Stimulated activated CD4-positive, alpha-beta T cell treated with anti-CD3 and anti-CD28 coated beads, Interleukin-15, amount 100 ng/mL, for 24 hours (primary cell): ENCODE results near the gene SLC16A11.
"Not testable (repeated sequence)": the region's sequence is repeated elsewhere in the genome, so short reads cannot be mapped to it uniquely, and the experiment has no call there.

ENCODE experiments used
- DNase-seq: peaks from one replicate; pipeline ENCODE4 v3.0.0-alpha.2; 2020

The SLC16A11 gene

GRCh38 chr17:7058831-7059447 is 15.0 kb upstream of the SLC16A11 start:
- no peak for DNase-seq

DNA sequence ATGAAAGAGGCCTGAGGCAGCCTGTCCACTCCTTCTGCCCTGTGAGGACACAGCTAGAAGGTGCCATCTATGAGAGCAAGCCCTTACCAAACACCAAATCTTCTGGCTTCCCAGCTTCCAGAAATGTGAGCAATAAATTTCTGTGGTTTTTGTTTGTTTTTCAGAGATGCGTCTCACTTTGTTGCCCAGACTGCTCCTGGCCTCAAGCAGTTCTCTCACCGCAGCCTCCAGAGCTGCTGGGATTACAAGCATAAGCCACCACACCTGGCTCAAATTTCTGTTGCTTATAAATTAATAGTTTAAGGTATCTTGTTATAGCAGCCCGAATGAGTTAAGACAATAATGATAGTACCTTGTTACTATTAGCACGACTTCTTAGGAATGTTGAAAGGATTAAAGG is 12.5 kb upstream of the SLC16A11 start:
- no peak for DNase-seq

- DNase-seq, result not testable (repeated sequence)
Measured at GRCh38 chr17:7050583-7050982, 6.7 kb upstream of the SLC16A11 start.

- DNase-seq, result no peak
Measured at GRCh38 chr17:7048968-7049367, 5.1 kb upstream of the SLC16A11 start.

GRCh38 chr17:7047566-7047965 is 3.7 kb upstream of the SLC16A11 start:
- DNase-seq, result peak; percentile 59

DNA sequence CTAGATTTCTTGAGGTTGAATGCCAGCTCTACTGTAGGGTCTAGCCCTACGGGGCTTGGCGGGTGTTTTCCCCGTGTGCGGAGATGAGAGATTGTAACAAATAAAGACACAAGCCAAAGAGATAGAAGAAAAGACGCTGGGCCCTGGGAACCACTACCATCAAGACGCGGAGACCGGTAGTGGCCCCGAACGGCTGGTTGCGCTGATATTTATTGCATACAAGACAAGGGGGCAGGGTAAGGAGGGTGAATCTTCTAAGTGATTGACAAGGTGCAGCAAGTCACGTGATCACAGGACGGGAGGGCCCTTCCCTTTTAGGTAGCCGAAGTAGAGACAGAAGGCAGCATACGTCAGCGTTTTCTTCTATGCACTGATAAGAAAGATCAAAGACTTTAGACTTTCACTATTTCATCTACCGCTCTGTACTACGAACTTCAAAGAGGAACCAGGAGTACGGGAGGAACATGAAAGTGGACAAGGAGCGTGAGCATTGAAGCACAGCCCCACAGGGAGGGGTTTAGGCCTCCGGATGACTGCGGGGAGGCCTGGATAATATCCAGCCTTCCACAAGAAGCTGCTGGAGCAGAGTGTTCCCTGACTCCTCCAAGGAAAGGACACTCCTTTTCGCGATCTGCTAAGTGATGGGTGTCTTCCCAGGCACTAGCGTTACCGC is 3.0 kb upstream of the SLC16A11 start:
- DNase-seq, result peak; percentile 81

- peak; percentile 59 for DNase-seq
Measured at GRCh38 chr17:7046127-7046724, 2.3 kb upstream of the SLC16A11 start.

- DNase-seq, result peak; percentile 46
Measured at GRCh38 chr17:7045492-7046126, 1.7 kb upstream of the SLC16A11 start.

DNA sequence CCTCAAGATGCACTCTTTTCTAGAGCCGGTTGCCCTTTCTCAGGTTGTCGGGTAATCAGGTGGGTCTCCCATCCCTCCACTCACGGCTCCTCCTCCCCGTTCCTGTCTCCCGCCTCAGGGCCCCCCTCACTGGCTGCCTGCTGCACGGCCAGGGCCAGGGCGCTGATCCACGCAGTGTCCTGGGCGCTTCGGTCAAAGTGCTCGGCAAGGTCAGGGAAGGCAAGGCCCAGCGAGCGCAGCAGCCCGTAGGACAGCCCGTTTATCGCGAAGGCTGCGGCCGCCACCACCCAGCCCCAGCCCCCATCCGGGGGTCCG is 753 bp downstream of the SLC16A11 start:
- no peak for DNase-seq

DNA sequence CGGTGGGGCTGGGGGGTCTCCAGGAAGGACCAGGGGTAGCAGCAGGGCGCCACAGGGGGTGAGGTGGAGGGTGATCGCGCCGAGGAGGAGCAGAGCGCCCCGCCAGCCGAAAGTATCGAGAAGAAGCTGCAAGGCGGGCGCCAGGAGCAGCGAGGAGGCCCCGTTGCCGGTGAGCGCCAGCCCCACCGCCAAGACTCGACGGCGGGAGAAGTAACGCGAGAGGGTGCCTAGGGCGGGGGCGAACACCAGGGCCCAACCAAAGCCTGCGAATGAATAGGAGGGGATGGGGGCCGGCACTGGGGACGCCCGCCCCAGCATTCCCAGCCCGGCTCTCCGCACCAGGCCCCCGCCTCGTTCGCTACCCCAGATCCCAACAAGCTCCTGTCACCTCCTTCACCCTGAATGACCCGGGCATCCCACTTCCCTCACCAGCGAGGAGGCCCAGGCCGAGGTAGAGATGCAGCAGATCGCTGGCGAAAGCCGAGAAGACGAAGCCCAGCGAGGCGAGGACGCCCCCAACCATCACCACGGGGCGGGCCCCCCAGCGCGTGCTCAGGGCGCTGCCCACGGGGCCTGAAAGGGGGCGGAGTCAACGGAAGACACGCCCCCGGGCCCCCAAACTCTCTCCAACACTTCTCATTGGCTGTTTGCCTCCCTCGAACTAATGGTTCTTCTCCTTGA is 1.3 kb downstream of the SLC16A11 start:
- peak; percentile 61 for DNase-seq

DNA sequence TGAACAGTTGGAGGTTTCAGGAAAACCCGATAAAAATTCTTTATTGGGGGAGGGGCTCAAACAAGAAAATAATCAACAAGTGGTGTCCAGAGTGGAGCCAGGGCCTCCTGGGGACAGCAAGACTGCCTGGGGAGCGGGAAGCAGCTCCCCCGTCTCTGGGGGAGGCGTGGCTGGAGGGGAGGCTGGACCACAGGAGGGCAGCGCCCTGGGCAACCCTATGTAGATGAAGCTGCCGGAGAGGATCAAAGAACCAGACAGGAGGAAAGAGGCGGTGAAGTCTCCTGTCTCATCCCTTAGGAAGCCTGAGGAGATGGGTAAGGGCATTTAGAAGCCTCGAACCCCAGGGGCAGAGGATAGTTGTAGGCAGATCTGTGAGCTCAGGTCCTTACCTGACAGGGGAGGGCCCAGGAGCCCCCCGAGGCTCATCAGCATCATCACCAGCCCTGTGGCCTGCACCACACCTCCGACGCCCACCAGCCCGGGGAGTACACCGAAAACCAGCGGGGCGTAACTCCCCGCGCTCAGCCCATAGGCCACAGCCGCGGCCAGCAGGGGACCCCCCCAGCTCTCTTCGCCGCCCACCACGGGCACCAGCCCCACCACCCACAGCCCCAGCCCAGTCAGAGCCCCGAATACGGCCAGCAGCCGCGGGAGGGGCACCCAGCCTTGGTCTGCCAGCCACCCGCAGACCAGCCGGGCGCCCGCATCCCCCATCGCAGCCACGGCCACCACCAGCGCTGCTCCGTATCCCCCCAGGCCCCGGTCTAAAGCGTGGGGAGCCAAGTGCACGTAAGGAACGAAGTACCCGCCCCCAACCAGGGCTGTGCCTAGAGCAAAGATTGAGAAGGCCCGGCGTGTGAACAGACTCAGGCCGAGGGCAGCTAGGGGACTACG is 2.0 kb downstream of the SLC16A11 start:
- peak; percentile 48 for DNase-seq

DNA sequence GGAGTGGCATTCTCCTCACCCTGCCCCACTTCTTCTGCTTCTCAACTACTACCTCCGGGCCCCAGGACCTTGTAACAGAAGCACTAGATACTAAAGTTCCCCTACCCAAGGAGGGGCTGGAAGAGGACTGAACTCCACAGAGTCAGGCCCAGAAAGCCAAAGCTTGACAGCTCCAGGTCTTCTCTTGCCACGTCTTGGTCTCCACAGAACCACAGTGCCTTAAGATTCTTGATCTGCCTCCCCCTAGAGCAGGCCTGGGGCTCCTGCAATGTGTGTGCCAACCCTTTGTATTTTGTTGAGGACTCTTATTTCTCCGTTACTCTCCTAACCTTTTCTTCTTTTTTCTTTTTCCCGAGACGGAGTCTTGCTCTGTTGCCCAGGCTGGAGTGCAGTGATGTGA is 4.1 kb downstream of the SLC16A11 start:
- no peak for DNase-seq

DNA sequence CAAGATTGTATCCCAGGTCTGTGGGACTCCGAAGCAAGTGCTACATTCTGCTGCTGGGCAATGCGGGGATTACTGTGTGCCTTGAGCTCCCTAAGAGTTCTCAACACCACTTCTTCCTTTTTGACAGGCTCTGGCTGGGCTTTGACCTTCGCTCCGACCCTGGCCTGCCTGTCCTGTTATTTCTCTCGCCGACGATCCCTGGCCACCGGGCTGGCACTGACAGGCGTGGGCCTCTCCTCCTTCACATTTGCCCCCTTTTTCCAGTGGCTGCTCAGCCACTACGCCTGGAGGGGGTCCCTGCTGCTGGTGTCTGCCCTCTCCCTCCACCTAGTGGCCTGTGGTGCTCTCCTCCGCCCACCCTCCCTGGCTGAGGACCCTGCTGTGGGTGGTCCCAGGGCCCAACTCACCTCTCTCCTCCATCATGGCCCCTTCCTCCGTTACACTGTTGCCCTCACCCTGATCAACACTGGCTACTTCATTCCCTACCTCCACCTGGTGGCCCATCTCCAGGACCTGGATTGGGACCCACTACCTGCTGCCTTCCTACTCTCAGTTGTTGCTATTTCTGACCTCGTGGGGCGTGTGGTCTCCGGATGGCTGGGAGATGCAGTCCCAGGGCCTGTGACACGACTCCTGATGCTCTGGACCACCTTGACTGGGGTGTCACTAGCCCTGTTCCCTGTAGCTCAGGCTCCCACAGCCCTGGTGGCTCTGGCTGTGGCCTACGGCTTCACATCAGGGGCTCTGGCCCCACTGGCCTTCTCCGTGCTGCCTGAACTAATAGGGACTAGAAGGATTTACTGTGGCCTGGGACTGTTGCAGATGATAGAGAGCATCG is 5.6 kb downstream of the SLC16A11 start:
- no peak for DNase-seq

GRCh38 chr17:7035591-7036368 is 8.1 kb downstream of the SLC16A11 start, which contains the start of gene SLC16A13:
Gene SLC16A13, plus strand, starts transcription at chr17:7036015. Its CDS starts 368 bp downstream, at chr17:7036383.
- DNase-seq, result peak; percentile 100

DNA sequence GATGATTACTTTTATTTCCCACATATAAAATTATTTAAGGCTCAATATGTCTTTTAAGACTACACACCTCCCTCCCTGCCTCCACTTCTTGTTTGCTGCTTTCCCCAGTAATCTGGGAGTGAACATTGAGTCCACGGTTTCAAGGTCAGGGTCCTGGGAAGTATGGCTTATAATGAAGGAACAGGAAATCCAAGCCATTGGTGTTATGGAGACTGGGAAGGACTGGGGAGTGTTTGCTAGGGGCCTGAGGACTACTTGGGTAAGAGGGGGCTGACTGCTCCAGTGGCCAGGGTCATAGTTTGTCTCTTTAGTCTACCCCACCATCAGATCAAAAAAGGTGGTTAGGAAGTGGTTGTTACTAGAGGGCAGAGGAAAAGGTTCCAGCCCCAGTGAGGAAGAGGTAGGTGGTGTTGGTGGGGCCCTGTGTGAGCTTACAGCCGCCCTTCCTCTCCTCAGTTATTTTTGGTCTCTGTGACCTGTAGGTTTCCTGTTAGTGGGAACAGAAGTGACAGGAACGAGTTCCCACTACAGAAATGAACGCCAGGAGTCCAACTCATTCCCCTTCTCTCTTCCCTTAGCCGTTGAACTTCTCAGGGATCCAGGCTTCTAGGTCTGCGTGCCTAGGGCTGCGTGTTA is 8.8 kb downstream of the SLC16A11 start:
- peak; percentile 59 for DNase-seq

DNA sequence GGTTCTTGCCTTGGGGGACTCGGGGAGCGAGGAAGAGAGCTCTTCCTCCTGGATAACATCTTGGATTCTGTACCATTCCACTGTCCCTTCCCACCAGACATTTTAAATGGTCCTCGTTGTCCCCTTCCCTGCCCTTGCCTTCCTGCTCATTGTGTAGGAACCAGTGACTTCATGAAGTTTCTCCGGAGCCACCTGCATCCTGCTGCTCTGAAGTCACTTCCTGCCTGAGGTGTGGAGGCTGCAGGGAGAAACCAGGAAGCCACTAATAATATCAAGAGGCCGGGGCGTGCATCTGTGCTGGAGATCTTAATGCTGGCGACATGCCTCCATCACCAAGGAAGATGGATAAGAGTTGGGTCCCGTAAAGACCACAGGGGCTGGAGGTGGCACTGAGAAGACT is 14.2 kb downstream of the SLC16A11 start:
- peak; percentile 72 for DNase-seq

GRCh38 chr17:7029096-7029495 is 14.8 kb downstream of the SLC16A11 start:
- no peak for DNase-seq

- DNase-seq, result no peak
Measured at GRCh38 chr17:7027335-7027734, 16.6 kb downstream of the SLC16A11 start.

DNA sequence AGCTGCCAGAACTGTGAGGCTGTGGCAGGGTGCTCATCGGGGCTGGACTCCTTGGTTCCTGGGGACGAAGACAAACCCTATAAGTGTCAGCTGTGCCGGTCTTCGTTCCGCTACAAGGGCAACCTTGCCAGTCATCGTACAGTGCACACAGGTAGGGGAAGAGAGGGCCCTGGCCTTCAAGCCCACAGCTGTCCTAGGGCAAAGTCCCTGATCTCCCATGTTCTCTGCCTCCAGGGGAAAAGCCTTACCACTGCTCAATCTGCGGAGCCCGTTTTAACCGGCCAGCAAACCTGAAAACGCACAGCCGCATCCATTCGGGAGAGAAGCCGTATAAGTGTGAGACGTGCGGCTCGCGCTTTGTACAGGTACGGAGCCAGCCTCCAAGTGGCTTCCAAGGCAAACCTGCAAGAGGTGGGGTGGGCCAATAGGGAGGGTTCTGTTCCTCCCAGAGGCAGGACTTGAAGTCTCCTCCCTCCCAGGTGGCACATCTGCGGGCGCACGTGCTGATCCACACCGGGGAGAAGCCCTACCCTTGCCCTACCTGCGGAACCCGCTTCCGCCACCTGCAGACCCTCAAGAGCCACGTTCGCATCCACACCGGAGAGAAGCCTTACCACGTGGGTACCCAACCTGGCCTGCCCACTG is 17.3 kb downstream of the SLC16A11 start:
- no peak for DNase-seq
